ENCODE measurements around the gene DACT2.

The DACT2 gene

DNA sequence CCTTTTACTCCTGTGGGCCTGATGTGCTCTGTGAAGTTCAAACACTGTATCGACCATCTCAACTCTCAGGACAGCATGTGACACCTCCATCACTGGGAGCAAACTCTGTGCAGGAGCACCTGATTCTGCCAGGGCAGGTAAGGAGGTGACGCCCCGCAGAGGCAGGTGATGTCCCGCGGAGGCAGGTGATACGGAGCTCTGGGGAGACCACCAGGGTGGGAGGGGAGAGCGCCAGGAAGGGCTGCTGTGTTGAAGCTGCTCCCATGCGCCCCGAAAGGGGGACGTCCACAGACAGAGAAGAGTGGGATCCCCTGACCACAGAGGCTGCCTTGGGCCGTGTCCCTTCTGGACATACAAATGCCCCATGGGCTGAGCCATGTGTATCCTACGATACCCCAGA is 58.3 kb downstream of the DACT2 start:
- Histone ChIP-seq H3K27ac (ENCODE audit: low read depth, low read length) (no peak overlapping the region), H3K27me3 (ENCODE audit: insufficient read depth, low read length) (no peaks in the 10 kb centered on the region), H3K79me2 (ENCODE audit: control insufficient read depth, insufficient read depth, low read length, poor library complexity) (no peaks in the 10 kb centered on the region), H4K91ac (ENCODE audit: low read depth, low read length) (no peak overlapping the region), H3K79me1 (ENCODE audit: low read length) (no peaks in the 10 kb centered on the region), H2BK12ac (ENCODE audit: low read length) (no peak overlapping the region), H3K9ac (ENCODE audit: low read length) (no peak overlapping the region), H3K18ac (ENCODE audit: low read length) (no peak overlapping the region), H3K4me2 (ENCODE audit: low read length) (no peak overlapping the region), H2BK120ac (ENCODE audit: insufficient read depth, low read length, poor library complexity) (no peak overlapping the region), H4K12ac (ENCODE audit: low read depth, low read length) (no peak overlapping the region), H3K4ac (ENCODE audit: low read depth, low read length) (no peak overlapping the region), H2BK5ac (ENCODE audit: low read depth, low read length, poor library complexity) (no peak overlapping the region), H3K4me1 (ENCODE audit: control insufficient read depth in 1 of 2, insufficient read depth in 2 of 2, low read length in 2 of 2) (peaks cover 3 to 4% of the 10 kb centered on the region in 2 experiments), H3K23ac (ENCODE audit: low read length) (no peak overlapping the region), H3K36me3 (ENCODE audit: control insufficient read depth in 1 of 2, insufficient read depth in 2 of 2, low read length in 2 of 2) (no peaks in the 10 kb centered on the region), H3K9me3 (ENCODE audit: insufficient read depth, low read depth, low read length) (peaks cover 3% of the 10 kb centered on the region), H2AFZ (ENCODE audit: insufficient read depth, low read length, poor library complexity) (no peak overlapping the region), H3K4me3 (ENCODE audit: low read depth, low read length) (no peak overlapping the region), H3K14ac (ENCODE audit: low read length) (no peak overlapping the region), H2AK5ac (ENCODE audit: low read length) (no peak overlapping the region), H4K8ac (ENCODE audit: low read depth, low read length) (no peak overlapping the region)
- no peak for DNase-seq
- WGBS (ENCODE audit: extremely low coverage, insufficient coverage, insufficient read length) = no CpG with 5 or more reads among the region's 12 CpGs

DNA sequence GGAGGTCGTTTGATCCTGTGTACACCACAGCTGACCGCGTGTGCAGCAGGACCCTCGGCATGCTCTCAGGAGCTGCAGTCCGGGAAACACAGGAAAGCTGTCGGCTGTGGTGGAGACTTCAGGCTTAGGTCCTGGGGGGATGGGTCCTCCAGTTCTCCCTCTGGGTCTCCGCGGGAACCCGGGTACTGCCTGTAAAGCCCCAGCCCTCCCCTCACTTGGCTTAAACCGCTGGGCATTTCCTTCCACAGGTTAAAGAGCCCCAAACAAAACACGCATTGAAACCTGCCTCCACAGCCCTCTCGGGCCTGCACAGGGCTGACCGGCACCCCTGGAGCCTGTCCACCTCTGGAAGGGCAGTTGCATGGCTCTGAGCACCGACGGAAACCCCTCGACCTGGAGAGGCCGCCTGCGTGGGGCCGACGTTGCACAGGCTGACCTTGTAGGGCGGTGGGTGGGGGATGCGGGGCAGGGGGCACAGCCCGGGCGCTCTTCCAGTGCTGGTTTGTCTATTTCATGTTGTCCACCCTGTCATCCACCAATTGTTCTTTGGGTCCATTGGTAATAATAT is 59.1 kb downstream of the DACT2 start:
- Histone ChIP-seq H3K9ac (ENCODE audit: low read length) (no peak overlapping the region), H3K36me3 (ENCODE audit: control insufficient read depth in 1 of 2, insufficient read depth in 2 of 2, low read length in 2 of 2) (no peaks in the 10 kb centered on the region), H3K4ac (ENCODE audit: low read depth, low read length) (no peak overlapping the region), H3K18ac (ENCODE audit: low read length) (no peak overlapping the region), H3K27me3 (ENCODE audit: insufficient read depth, low read length) (no peaks in the 10 kb centered on the region), H3K79me1 (ENCODE audit: low read length) (no peaks in the 10 kb centered on the region), H3K27ac (ENCODE audit: low read depth, low read length) (no peak overlapping the region), H2AFZ (ENCODE audit: insufficient read depth, low read length, poor library complexity) (no peak overlapping the region), H3K23ac (ENCODE audit: low read length) (no peak overlapping the region), H4K8ac (ENCODE audit: low read depth, low read length) (no peak overlapping the region), H3K4me1 (ENCODE audit: control insufficient read depth in 1 of 2, insufficient read depth in 2 of 2, low read length in 2 of 2) (peaks cover 2 to 3% of the 10 kb centered on the region in 2 experiments), H3K4me2 (ENCODE audit: low read length) (no peak overlapping the region), H2AK5ac (ENCODE audit: low read length) (no peak overlapping the region), H2BK5ac (ENCODE audit: low read depth, low read length, poor library complexity) (no peak overlapping the region), H4K12ac (ENCODE audit: low read depth, low read length) (no peak overlapping the region), H3K79me2 (ENCODE audit: control insufficient read depth, insufficient read depth, low read length, poor library complexity) (no peaks in the 10 kb centered on the region), H2BK120ac (ENCODE audit: insufficient read depth, low read length, poor library complexity) (no peak overlapping the region), H3K14ac (ENCODE audit: low read length) (no peak overlapping the region), H3K9me3 (ENCODE audit: insufficient read depth, low read depth, low read length) (peaks cover 2% of the 10 kb centered on the region), H3K4me3 (ENCODE audit: low read depth, low read length) (no peak overlapping the region), H2BK12ac (ENCODE audit: low read length) (no peak overlapping the region), H4K91ac (ENCODE audit: low read depth, low read length) (no peak overlapping the region)
- DNase-seq = no peak
- no CpG with 5 or more reads among the region's 24 CpGs for WGBS (ENCODE audit: extremely low coverage, insufficient coverage, insufficient read length)

GRCh38 chr6:168258795-168259194 is 60.8 kb downstream of the DACT2 start:
- H3K18ac ChIP-seq (ENCODE audit: low read length) = no peak overlapping the region
- no peak overlapping the region for H3K4me3 ChIP-seq (ENCODE audit: low read depth, low read length)
- H3K4me2 ChIP-seq (ENCODE audit: low read length) = no peak overlapping the region
- no peak overlapping the region for H2AFZ ChIP-seq (ENCODE audit: insufficient read depth, low read length, poor library complexity)
- H3K79me1 ChIP-seq (ENCODE audit: low read length) = no peaks in the 10 kb centered on the region
- no peak overlapping the region for H3K23ac ChIP-seq (ENCODE audit: low read length)
- no peak overlapping the region for H2BK5ac ChIP-seq (ENCODE audit: low read depth, low read length, poor library complexity)
- peaks cover 2 to 3% of the 10 kb centered on the region in 2 experiments for H3K4me1 ChIP-seq (ENCODE audit: control insufficient read depth in 1 of 2, insufficient read depth in 2 of 2, low read length in 2 of 2)
- no peak overlapping the region for H3K27ac ChIP-seq (ENCODE audit: low read depth, low read length)
- H3K4ac ChIP-seq (ENCODE audit: low read depth, low read length) = no peak overlapping the region
- peaks cover 7% of the 10 kb centered on the region for H3K9me3 ChIP-seq (ENCODE audit: insufficient read depth, low read depth, low read length)
- DNase-seq = no peak
- H4K91ac ChIP-seq (ENCODE audit: low read depth, low read length) = no peak overlapping the region
- H3K36me3 ChIP-seq (ENCODE audit: control insufficient read depth in 1 of 2, insufficient read depth in 2 of 2, low read length in 2 of 2) = no peaks in the 10 kb centered on the region
- H3K9ac ChIP-seq (ENCODE audit: low read length) = no peak overlapping the region
- no peak overlapping the region for H4K8ac ChIP-seq (ENCODE audit: low read depth, low read length)
- H3K27me3 ChIP-seq (ENCODE audit: insufficient read depth, low read length) = no peaks in the 10 kb centered on the region
- no peak overlapping the region for H2BK120ac ChIP-seq (ENCODE audit: insufficient read depth, low read length, poor library complexity)
- no peak overlapping the region for H2AK5ac ChIP-seq (ENCODE audit: low read length)
- no peak overlapping the region for H2BK12ac ChIP-seq (ENCODE audit: low read length)
- H3K79me2 ChIP-seq (ENCODE audit: control insufficient read depth, insufficient read depth, low read length, poor library complexity) = no peaks in the 10 kb centered on the region
- H4K12ac ChIP-seq (ENCODE audit: low read depth, low read length) = no peak overlapping the region
- no CpG with 5 or more reads among the region's 15 CpGs for WGBS (ENCODE audit: extremely low coverage, insufficient coverage, insufficient read length)
- no peak overlapping the region for H3K14ac ChIP-seq (ENCODE audit: low read length)

DNA sequence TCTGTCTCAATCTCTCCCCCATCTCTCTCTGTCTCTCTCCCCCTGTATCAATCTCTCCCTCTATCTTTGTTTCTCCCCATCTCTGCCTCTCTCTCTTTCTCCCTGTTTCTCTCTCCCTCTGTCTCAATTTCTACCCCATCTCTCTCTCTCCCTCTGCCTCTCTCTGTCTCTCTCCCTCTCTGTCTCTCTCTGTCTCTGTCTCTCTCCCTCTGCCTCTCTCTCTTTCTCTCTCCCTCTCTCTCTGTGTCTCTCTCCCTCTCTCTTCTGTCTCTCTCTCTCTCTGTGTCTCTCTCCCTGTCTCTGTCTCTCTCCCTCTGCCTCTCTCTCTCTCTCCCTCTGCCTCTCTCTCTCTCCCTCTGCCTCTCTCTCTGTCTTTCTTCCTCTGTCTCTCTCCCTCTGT is 62.6 kb downstream of the DACT2 start:
- H2AK5ac ChIP-seq (ENCODE audit: low read length) = no peak overlapping the region
- no peak overlapping the region for H3K14ac ChIP-seq (ENCODE audit: low read length)
- H3K4me1 ChIP-seq (ENCODE audit: control insufficient read depth in 1 of 2, insufficient read depth in 2 of 2, low read length in 2 of 2) = no peaks in the 10 kb centered on the region
- H3K36me3 ChIP-seq (ENCODE audit: control insufficient read depth in 1 of 2, insufficient read depth in 2 of 2, low read length in 2 of 2) = no peaks in the 10 kb centered on the region
- no peak overlapping the region for H3K9ac ChIP-seq (ENCODE audit: low read length)
- DNase-seq = no peak
- H3K79me1 ChIP-seq (ENCODE audit: low read length) = no peaks in the 10 kb centered on the region
- no peak overlapping the region for H2BK12ac ChIP-seq (ENCODE audit: low read length)
- H3K18ac ChIP-seq (ENCODE audit: low read length) = no peak overlapping the region
- no peak overlapping the region for H4K12ac ChIP-seq (ENCODE audit: low read depth, low read length)
- no peak overlapping the region for H3K23ac ChIP-seq (ENCODE audit: low read length)
- H2AFZ ChIP-seq (ENCODE audit: insufficient read depth, low read length, poor library complexity) = no peak overlapping the region
- peaks cover 7% of the 10 kb centered on the region for H3K9me3 ChIP-seq (ENCODE audit: insufficient read depth, low read depth, low read length)
- H3K27ac ChIP-seq (ENCODE audit: low read depth, low read length) = no peak overlapping the region
- no peak overlapping the region for H4K8ac ChIP-seq (ENCODE audit: low read depth, low read length)
- no peak overlapping the region for H4K91ac ChIP-seq (ENCODE audit: low read depth, low read length)
- no peaks in the 10 kb centered on the region for H3K79me2 ChIP-seq (ENCODE audit: control insufficient read depth, insufficient read depth, low read length, poor library complexity)
- no peaks in the 10 kb centered on the region for H3K27me3 ChIP-seq (ENCODE audit: insufficient read depth, low read length)
- H3K4ac ChIP-seq (ENCODE audit: low read depth, low read length) = no peak overlapping the region
- no peak overlapping the region for H3K4me3 ChIP-seq (ENCODE audit: low read depth, low read length)
- H2BK120ac ChIP-seq (ENCODE audit: insufficient read depth, low read length, poor library complexity) = no peak overlapping the region
- H3K4me2 ChIP-seq (ENCODE audit: low read length) = no peak overlapping the region
- no peak overlapping the region for H2BK5ac ChIP-seq (ENCODE audit: low read depth, low read length, poor library complexity)

Data from trophoblast cell (in vitro differentiated cells and primary cell).